CD1c-positive myeloid dendritic cell (primary cell): ENCODE results near the gene GUCA1A.
A peak's percentile ranks its signal among the peaks of the same experiment; 100 is the strongest.

Experiments used
- DNase-seq: peaks from one replicate; pipeline ENCODE4 v3.0.0-alpha.2; 2016; ENCODE audit errors: extremely low spot score

Gene GUCA1A

GRCh38 chr6:42173101-42173500, at the start of gene GUCA1A:
Gene GUCA1A, plus strand, starts transcription at chr6:42173364. Its CDS starts 250 bp downstream, at chr6:42173614.
- DNase-seq: no peak

- DNase-seq: no peak
Observed at GRCh38 chr6:42123379-42124103, 49.6 kb upstream of the GUCA1A start.

- no peak for DNase-seq
Observed at GRCh38 chr6:42124223-42124836, 48.8 kb upstream of the GUCA1A start.

GRCh38 chr6:42125231-42125630, 47.9 kb upstream of the GUCA1A start:
- no peak for DNase-seq

GRCh38 chr6:42125663-42126062, 47.5 kb upstream of the GUCA1A start:
- DNase-seq: no peak

GRCh38 chr6:42128460-42129359, 44.5 kb upstream of the GUCA1A start:
- DNase-seq: no peak

GRCh38 chr6:42129360-42129676, 43.8 kb upstream of the GUCA1A start:
- DNase-seq: no peak

GRCh38 chr6:42131531-42131930, 41.6 kb upstream of the GUCA1A start:
- DNase-seq: no peak

GRCh38 chr6:42133926-42134325, 39.2 kb upstream of the GUCA1A start:
- DNase-seq: no peak

GRCh38 chr6:42135161-42135560, 38.0 kb upstream of the GUCA1A start:
- DNase-seq: no peak

- no peak for DNase-seq
Observed at GRCh38 chr6:42135722-42136121, 37.4 kb upstream of the GUCA1A start.

- DNase-seq: peak; percentile 33
Observed at GRCh38 chr6:42136508-42137193, 36.5 kb upstream of the GUCA1A start.

GRCh38 chr6:42137194-42137753, 35.9 kb upstream of the GUCA1A start:
- DNase-seq: no peak

GRCh38 chr6:42138190-42138589, 35.0 kb upstream of the GUCA1A start:
- DNase-seq: no peak

- DNase-seq: no peak
Observed at GRCh38 chr6:42138630-42139619, 34.2 kb upstream of the GUCA1A start.

GRCh38 chr6:42140032-42140431, 33.1 kb upstream of the GUCA1A start:
- DNase-seq: peak; percentile 74

GRCh38 chr6:42140756-42141602, 32.2 kb upstream of the GUCA1A start:
- no peak for DNase-seq

- DNase-seq: no peak
Observed at GRCh38 chr6:42141603-42142117, 31.5 kb upstream of the GUCA1A start.

- DNase-seq: peak; percentile 52
Observed at GRCh38 chr6:42142118-42142835, 30.9 kb upstream of the GUCA1A start, which contains the start of gene C6orf132. Gene C6orf132, minus strand, starts transcription at chr6:42142620. Its CDS starts 176 bp downstream, at chr6:42142444.
